HCT116 (cell line): ENCODE results near the gene TMED10. TPM values are rescaled to one million over a fixed set of nuclear protein-coding genes. Genes with fewer than 3 reads are reported as not detected.

ENCODE experiments used
- ATAC-seq: fragments of 200-7000 bp; cut with Tn5 transposase; 2 replicates; pipeline ENCODE4 v1.9.1; 2020; ENCODE audit warnings: mild to moderate bottlenecking, moderate library complexity
- BruUV-seq: library from RNA; stranded (reverse); fragments of 400-500 nt; replicated peaks from 2 replicates; lab custom pipeline; 2021; lab: Mats Ljungman, UMichigan
- CTCF ChIA-PET: fragments of 300-600 bp; sonication (Branson Sonifier 250); formaldehyde crosslinking; loops from one replicate; lab custom pipeline; 2021; ENCODE audit warnings: antibody characterized with exemption; lab: Charles Lee
- POLR2A ChIA-PET: fragments of 300-600, 350-600 bp; sonication (Branson Sonifier 250); formaldehyde crosslinking; loops from one replicate; lab custom pipeline; 2021; ENCODE audit warnings: antibody characterized with exemption; lab: Charles Lee
- RAD21 ChIA-PET, 2 experiments: fragments of 300-600 bp; sonication (Branson Sonifier 250); formaldehyde crosslinking; loops; one replicate each; lab custom pipeline; 2023; ENCODE audit warnings: low total read pairs in 2 of 2; ENCODE audit not compliant: uncharacterized antibody in 2 of 2, unreplicated experiment in 2 of 2, low non-redundant PET in 1 of 2; lab: Charles Lee
- DNase-seq: peaks from one replicate; pipeline ENCODE4 v3.0.0-alpha.2; 2010; ENCODE audit warnings: low read depth, low spot score
- H2AFZ ChIP-seq: fragments of 200-600 bp; shearing (Covaris generic), sonication (generic); 2 replicates; pipeline ENCODE4 v1.6.1; 2017; ENCODE audit warnings: low read depth, mixed run types, mixed read lengths, antibody characterized with exemption, low read length; ENCODE audit not compliant: poor library complexity, severe bottlenecking
- H3K27ac ChIP-seq: 2 replicates; pipeline ENCODE4 v1.5.1; 2012; ENCODE audit warnings: low read depth, low read length
- H3K27me3 ChIP-seq: fragments of 200-600 bp; sonication (generic); 2 replicates; pipeline ENCODE4 v1.6.1; 2016; ENCODE audit warnings: mixed run types, low read length, mixed read lengths; ENCODE audit not compliant: insufficient read depth
- H3K36me3 ChIP-seq, 2 experiments: fragments of 200-500 bp in 1 of 2; fragments of 200-600 bp in 1 of 2; sonication (Bioruptor generic) in 1 of 2; sonication (generic) in 1 of 2; 2 replicates each; pipeline versions ENCODE4 v1.5.1 to v1.6.1; 2014 to 2016; ENCODE audit warnings: low read length in 2 of 2, inconsistent platforms in 1 of 2, mixed read lengths in 1 of 2, mixed run types in 1 of 2; ENCODE audit not compliant: insufficient read depth in 2 of 2, control insufficient read depth in 1 of 2
- H3K4me1 ChIP-seq, 2 experiments: fragments of 200-600 bp in 1 of 2; sonication (generic) in 1 of 2; 2 replicates each; pipeline versions ENCODE4 v1.5.1 to v1.6.1; 2012 to 2017; ENCODE audit warnings: low read length in 2 of 2, inconsistent platforms in 1 of 2, mild to moderate bottlenecking in 1 of 2, mixed read lengths in 1 of 2, mixed run types in 1 of 2, moderate library complexity in 1 of 2; ENCODE audit not compliant: insufficient read depth in 2 of 2, control insufficient read depth in 1 of 2
- H3K4me2 ChIP-seq: fragments of 200-600 bp; sonication (generic); 2 replicates; pipeline ENCODE4 v1.6.1; 2017; ENCODE audit warnings: mixed run types, low read length, mixed read lengths
- H3K4me3 ChIP-seq, 2 experiments: fragments of 200-600 bp in 1 of 2; sonication (generic) in 1 of 2; replicated peaks in 1 of 2; 2 replicates each; pipeline ENCODE4 v1.5.1; 2011 to 2016; ENCODE audit warnings: low read length in 2 of 2, control low read depth in 1 of 2, low read depth in 1 of 2, mild to moderate bottlenecking in 1 of 2, mixed read lengths in 1 of 2, mixed run types in 1 of 2
- H3K79me2 ChIP-seq: fragments of 200-600 bp; sonication (generic); 2 replicates; pipeline ENCODE4 v1.6.1; 2017; ENCODE audit warnings: mild to moderate bottlenecking, mixed run types, low read length, moderate library complexity, mixed read lengths; ENCODE audit not compliant: insufficient read depth
- H3K9ac ChIP-seq: fragments of 200-600 bp; sonication (generic); 2 replicates; pipeline ENCODE4 v1.6.1; 2016; ENCODE audit warnings: low read length, mixed read lengths
- H3K9me2 ChIP-seq: fragments of 200-600 bp; sonication (generic), shearing (Covaris generic); 2 replicates; pipeline ENCODE4 v1.6.1; 2017; ENCODE audit warnings: mixed run types, mild to moderate bottlenecking, moderate library complexity; ENCODE audit not compliant: insufficient read depth
- H3K9me3 ChIP-seq, 2 experiments: fragments of 200-500 bp in 1 of 2; fragments of 200-600 bp in 1 of 2; sonication (Bioruptor generic) in 1 of 2; sonication (generic) in 1 of 2; 2 replicates each; pipeline ENCODE4 v1.6.1; 2014 to 2017; ENCODE audit warnings: low read length in 2 of 2, mixed read lengths in 2 of 2, inconsistent platforms in 1 of 2, low read depth in 1 of 2, mild to moderate bottlenecking in 1 of 2, mixed run types in 1 of 2, moderate library complexity in 1 of 2; ENCODE audit not compliant: control insufficient read depth in 1 of 2, insufficient read depth in 1 of 2
- H4K20me1 ChIP-seq: fragments of 200-600 bp; sonication (generic), shearing (Covaris generic); 2 replicates; pipeline ENCODE4 v1.6.1; 2017; ENCODE audit warnings: mixed run types, mild to moderate bottlenecking, moderate library complexity; ENCODE audit not compliant: insufficient read depth
- CTCF ChIP-seq, 3 experiments: fragments of 200-600 bp in 1 of 3; sonication (generic) in 1 of 3; IDR thresholded peaks in 2 of 3; conservative IDR thresholded peaks in 1 of 3; 2 replicates each; pipeline ENCODE4 v1.5.1; 2012 to 2017; ENCODE audit warnings: low read depth in 2 of 3, low read length in 2 of 3, antibody characterized with exemption in 1 of 3, borderline replicate concordance in 1 of 3, control low read depth in 1 of 3, mild to moderate bottlenecking in 1 of 3, mixed read lengths in 1 of 3, mixed run types in 1 of 3, moderate library complexity in 1 of 3; ENCODE audit not compliant: insufficient read depth in 1 of 3
- FOSL1 ChIP-seq: IDR thresholded peaks from 2 replicates; pipeline ENCODE4 v1.6.1; 2012; ENCODE audit warnings: low read depth
- RAD21 ChIP-seq: IDR thresholded peaks from 2 replicates; pipeline ENCODE4 v1.6.1; 2012; ENCODE audit warnings: low read depth, mild to moderate bottlenecking
- ZBTB33 ChIP-seq: IDR thresholded peaks from 2 replicates; pipeline ENCODE4 v1.6.1; 2011; ENCODE audit warnings: mild to moderate bottlenecking, low read length, moderate library complexity; ENCODE audit not compliant: insufficient replicate concordance; ENCODE audit errors: extremely low read depth
- ZFX ChIP-seq: fragments of 450-650 bp; IDR thresholded peaks from 2 replicates; pipeline ENCODE4 v1.6.1; 2017
- intact Hi-C: fragments of 100-400 bp; cut with micrococcal nuclease; formaldehyde crosslinking; loops from 2 replicates; pipeline ENCODE4 v1.10.0; 2022
- total RNA-seq: library from RNA; stranded (reverse); gene quantifications from one replicate; pipeline ENCODE4 v1.2.1, GENCODE V29; 2021; ENCODE audit not compliant: unreplicated experiment

The TMED10 gene
- total RNA-seq, 1 experiment from 2014 or later: 303 TPM

- no peaks in the 10 kb centered on the region for H3K9me2 ChIP-seq
- BruUV-seq: no TSS peak
- intact Hi-C loops: loop anchor here (1.0 kb wide), 3 partner anchors 142 to 227 kb away; no protein-coding TSS in a partner anchor
- ChIA-PET POLR2A (no interaction called here), CTCF (interaction anchor here (1.1 to 4.4 kb wide), 8 partner anchors 19 to 228 kb away, joined by 3 to 27 read pairs (median 4); partner anchors contain the start of gene RPS6KL1), RAD21 (interaction anchor here (0.7 to 1.6 kb wide), 4 partner anchors 66 to 602 kb away, joined by 3 to 5 read pairs (median 4); no protein-coding TSS in a partner anchor)
- peaks cover 20 to 36% of the 10 kb centered on the region in 2 experiments; a peak in 3 of 4 replicates for H3K36me3 ChIP-seq
- no peak overlapping the region for H3K4me2 ChIP-seq
- no peaks in the 10 kb centered on the region for H3K79me2 ChIP-seq
- no peaks in the 10 kb centered on the region for H3K9me3 ChIP-seq
- TF ChIP-seq CTCF (IDR thresholded peaks at IDR 0.05 in 2 of 3, conservative IDR thresholded peaks at IDR 0.05 in 1 of 3; ENCODE audit: borderline replicate concordance in 1 of 3, insufficient read depth in 1 of 3, low read depth in 2 of 3, low read length in 2 of 3): peak; percentile 79 to 85 (median 84)
- TF ChIP-seq RAD21: peak; percentile 92
- no peak for TF ChIP-seq ZFX
- no peak for TF ChIP-seq ZBTB33
- TF ChIP-seq FOSL1: 0 out of 2 replicates have a peak, but pooled peaks have one; percentile 14
- no peak overlapping the region for H3K4me3 ChIP-seq
- no peaks in the 10 kb centered on the region for H4K20me1 ChIP-seq
- ATAC-seq (peak; percentile 77), DNase-seq (peak; percentile 26)
- H2AFZ ChIP-seq: no peak overlapping the region
- H3K4me1 ChIP-seq: no peaks in the 10 kb centered on the region
- no peak overlapping the region for H3K9ac ChIP-seq
- H3K27ac ChIP-seq: no peak overlapping the region
- no peaks in the 10 kb centered on the region for H3K27me3 ChIP-seq
Measured at GRCh38 chr14:75088566-75089373, 87.6 kb downstream of the TMED10 start.
